Measurements from ENCODE around the gene RAB39A.

DNA sequence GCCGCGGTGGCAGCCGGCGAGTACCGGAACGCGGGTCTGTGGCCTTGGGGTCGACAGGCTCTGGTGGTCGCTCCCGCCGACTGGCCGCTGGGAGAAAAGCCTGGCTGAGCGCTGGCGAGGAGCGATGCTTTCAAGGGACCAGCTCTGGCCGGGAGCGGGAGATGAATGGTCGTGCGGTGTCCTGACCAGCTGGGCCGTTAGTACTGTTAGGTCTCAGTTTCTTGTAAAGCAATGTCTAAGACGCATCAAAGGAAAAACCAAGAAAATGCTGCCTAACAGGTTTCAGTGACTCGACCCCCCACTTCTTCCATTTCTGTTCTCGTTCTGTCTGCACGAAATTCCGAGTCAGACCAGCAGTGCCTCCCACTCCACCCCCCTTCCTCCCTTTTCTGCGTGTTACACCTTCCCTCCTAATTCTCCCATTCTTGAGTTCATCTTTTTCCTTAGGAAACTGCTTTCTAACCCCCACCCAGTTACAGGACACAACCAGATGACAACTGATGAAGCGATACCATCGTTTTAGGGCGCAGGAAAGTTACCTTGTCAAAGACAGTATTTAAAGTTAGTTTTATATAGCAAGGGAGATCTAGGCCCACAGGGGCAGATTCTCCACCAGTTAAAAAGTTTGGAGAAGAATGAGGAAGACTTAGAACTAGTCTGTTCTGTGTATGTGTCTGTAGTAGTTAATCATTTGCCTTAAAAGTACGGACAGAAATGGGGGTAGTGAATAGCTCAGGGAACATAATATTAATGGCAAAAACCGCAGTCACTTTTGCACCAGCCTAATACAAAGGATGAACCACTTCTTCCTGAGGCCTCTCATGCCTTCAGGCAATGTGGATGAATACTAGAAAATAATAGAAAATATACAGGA lies 81.5 kb downstream of the RAB39A start:
- TF ChIP-seq POLR2A (IDR thresholded peaks at IDR 0.05; ENCODE audit: low read depth, low read length) (no peak), TAF1 (IDR thresholded peaks at IDR 0.05; ENCODE audit: borderline replicate concordance, low read depth, low read length) (no peak)

Data from GM12892 (cell line).